ENCODE results near the gene KIF18A.

KIF18A gene

GRCh38 chr11:28048812-28049211 lies 59.1 kb downstream of the KIF18A start:
- DNase-seq = no peak

GRCh38 chr11:28043930-28044709 lies 63.8 kb downstream of the KIF18A start:
- DNase-seq = no peak

GRCh38 chr11:28040384-28040783 lies 67.6 kb downstream of the KIF18A start:
- DNase-seq = no peak

- DNase-seq = peak in 1 of 56 donors; percentile 0
Measured at GRCh38 chr11:28038775-28039174, 69.2 kb downstream of the KIF18A start.

GRCh38 chr11:28026634-28027290 lies 81.2 kb downstream of the KIF18A start:
- DNase-seq = no peak

- no peak for DNase-seq
Measured at GRCh38 chr11:28017816-28018215, 90.1 kb downstream of the KIF18A start.

- no peak for DNase-seq
Measured at GRCh38 chr11:28011813-28012212, 96.1 kb downstream of the KIF18A start.

GRCh38 chr11:28009996-28010395 lies 98.0 kb downstream of the KIF18A start:
- no peak for DNase-seq

GRCh38 chr11:28009388-28009787 lies 98.6 kb downstream of the KIF18A start:
- DNase-seq = no peak

- DNase-seq = no peak
Measured at GRCh38 chr11:28003615-28004014, 104.3 kb downstream of the KIF18A start.

GRCh38 chr11:27998552-27998951 lies 109.4 kb downstream of the KIF18A start:
- DNase-seq = no peak

- no peak for DNase-seq
Measured at GRCh38 chr11:27997344-27997743, 110.6 kb downstream of the KIF18A start.

- no peak for DNase-seq
Measured at GRCh38 chr11:27996066-27996465, 111.9 kb downstream of the KIF18A start.

- DNase-seq = no peak
Measured at GRCh38 chr11:27995083-27995482, 112.9 kb downstream of the KIF18A start.

GRCh38 chr11:27991736-27992135 lies 116.2 kb downstream of the KIF18A start:
- DNase-seq = no peak

GRCh38 chr11:27977527-27977926 lies 130.4 kb downstream of the KIF18A start:
- DNase-seq = no peak

GRCh38 chr11:27977031-27977430 lies 130.9 kb downstream of the KIF18A start:
- DNase-seq = no peak

- no peak for DNase-seq
Measured at GRCh38 chr11:27976262-27976661, 131.7 kb downstream of the KIF18A start.

- no peak for DNase-seq
Measured at GRCh38 chr11:27973851-27974536, 134.0 kb downstream of the KIF18A start.

GRCh38 chr11:27972522-27973170 lies 135.3 kb downstream of the KIF18A start:
- DNase-seq = no peak

- DNase-seq = no peak
Measured at GRCh38 chr11:27971171-27971570, 136.8 kb downstream of the KIF18A start.
